ENCODE data around the gene GNG13. TPM values are rescaled to one million over a fixed set of nuclear protein-coding genes. Genes with fewer than 3 reads are reported as not detected.

Gene GNG13
- total and polyA plus RNA-seq, 2 experiments from 2014 or later = 0.29 TPM; not detected in 1

DNA sequence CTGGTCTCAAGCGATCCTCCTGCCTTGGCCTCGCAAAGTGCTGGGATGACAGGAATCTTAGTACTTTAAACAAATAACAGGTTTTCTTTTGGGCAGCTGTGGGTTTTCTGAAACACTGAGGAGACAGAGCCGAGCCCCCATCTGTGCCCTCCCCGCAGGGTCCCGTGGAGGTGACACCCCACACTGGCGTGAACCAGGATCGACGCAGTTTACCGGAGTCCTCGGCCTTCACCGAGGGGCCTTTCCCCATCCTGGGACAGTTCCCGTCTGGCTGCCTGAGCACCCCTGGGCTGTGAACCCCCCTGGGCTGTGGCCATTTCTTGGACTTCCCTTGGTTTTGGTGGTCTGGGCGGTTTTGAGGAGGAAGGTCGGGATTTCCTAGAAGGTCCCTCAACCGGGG is 15.3 kb upstream of the GNG13 start (continued):
- TF ChIP-seq, protein P1, sequence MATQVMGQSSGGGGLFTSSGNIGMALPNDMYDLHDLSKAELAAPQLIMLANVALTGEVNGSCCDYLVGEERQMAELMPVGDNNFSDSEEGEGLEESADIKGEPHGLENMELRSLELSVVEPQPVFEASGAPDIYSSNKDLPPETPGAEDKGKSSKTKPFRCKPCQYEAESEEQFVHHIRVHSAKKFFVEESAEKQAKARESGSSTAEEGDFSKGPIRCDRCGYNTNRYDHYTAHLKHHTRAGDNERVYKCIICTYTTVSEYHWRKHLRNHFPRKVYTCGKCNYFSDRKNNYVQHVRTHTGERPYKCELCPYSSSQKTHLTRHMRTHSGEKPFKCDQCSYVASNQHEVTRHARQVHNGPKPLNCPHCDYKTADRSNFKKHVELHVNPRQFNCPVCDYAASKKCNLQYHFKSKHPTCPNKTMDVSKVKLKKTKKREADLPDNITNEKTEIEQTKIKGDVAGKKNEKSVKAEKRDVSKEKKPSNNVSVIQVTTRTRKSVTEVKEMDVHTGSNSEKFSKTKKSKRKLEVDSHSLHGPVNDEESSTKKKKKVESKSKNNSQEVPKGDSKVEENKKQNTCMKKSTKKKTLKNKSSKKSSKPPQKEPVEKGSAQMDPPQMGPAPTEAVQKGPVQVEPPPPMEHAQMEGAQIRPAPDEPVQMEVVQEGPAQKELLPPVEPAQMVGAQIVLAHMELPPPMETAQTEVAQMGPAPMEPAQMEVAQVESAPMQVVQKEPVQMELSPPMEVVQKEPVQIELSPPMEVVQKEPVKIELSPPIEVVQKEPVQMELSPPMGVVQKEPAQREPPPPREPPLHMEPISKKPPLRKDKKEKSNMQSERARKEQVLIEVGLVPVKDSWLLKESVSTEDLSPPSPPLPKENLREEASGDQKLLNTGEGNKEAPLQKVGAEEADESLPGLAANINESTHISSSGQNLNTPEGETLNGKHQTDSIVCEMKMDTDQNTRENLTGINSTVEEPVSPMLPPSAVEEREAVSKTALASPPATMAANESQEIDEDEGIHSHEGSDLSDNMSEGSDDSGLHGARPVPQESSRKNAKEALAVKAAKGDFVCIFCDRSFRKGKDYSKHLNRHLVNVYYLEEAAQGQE (IDR thresholded peaks at IDR 0.05; ENCODE audit: unreplicated experiment) = no peak

DNA sequence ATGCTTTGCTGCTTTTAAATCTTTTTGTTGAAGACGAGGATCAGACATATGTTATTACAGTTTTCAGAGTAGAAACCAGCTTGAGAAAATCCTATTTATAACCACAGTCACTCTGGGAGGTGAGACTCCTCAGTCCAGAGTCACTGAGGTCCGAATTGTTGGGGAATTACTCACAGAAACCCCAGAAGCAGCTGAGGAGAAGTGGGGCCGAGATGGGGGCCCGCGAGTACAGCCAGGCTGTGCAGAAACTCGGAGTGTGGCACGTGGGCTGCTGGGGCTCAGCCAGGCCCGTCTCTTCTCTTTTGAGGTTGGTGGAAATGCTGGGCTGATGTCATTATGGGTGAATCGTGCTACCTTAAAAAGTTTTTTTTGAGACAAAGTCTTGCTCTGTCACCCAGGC is 14.4 kb upstream of the GNG13 start:
- no peak overlapping the region for H3K4me2 ChIP-seq
- Mint-ChIP-seq H3K27me3 (ENCODE audit: insufficient read depth, low read depth, poor library complexity) (peaks cover 12% of the 10 kb centered on the region), H3K36me3 (ENCODE audit: low read depth) (no peaks in the 10 kb centered on the region), H3K9me3 (no peaks in the 10 kb centered on the region), H3K27ac (no peak overlapping the region), H3K4me1 (peaks cover 2% of the 10 kb centered on the region), H3K4me3 (no peak overlapping the region; the same call in 2 of the 3 replicates)
- ATAC-seq (no peak), DNase-seq (ENCODE audit: low spot score) (no peak)
- H3F3A ChIP-seq (replicated peaks; ENCODE audit: low read depth) = peaks cover 8% of the 10 kb centered on the region; the same call in 1 of the 2 replicates
- H3K9me2 ChIP-seq (ENCODE audit: insufficient read depth) = no peaks in the 10 kb centered on the region
- no peaks in the 10 kb centered on the region for H3K36me3 ChIP-seq (ENCODE audit: insufficient read depth)
- no peaks in the 10 kb centered on the region; the same call in 1 of the 2 replicates for H3K27me3 ChIP-seq (ENCODE audit: insufficient read depth)
- H3K4me3 ChIP-seq = no peak overlapping the region
- no peaks in the 10 kb centered on the region for H3K79me2 ChIP-seq (replicated peaks; ENCODE audit: insufficient read depth)
- H4K20me1 ChIP-seq (replicated peaks; ENCODE audit: insufficient read depth) = peaks cover 3% of the 10 kb centered on the region; the same call in 1 of the 2 replicates
- no peaks in the 10 kb centered on the region for H3K4me1 ChIP-seq (ENCODE audit: insufficient read depth)
- no peak overlapping the region for H2AFZ ChIP-seq
- no peak for TF ChIP-seq EZH2phosphoT487 (IDR thresholded peaks at IDR 0.05; ENCODE audit: unreplicated experiment)
- TF ChIP-seq EZH2 (IDR thresholded peaks at IDR 0.05; ENCODE audit: low read depth, unreplicated experiment) = no peak
- TF ChIP-seq, protein P2, sequence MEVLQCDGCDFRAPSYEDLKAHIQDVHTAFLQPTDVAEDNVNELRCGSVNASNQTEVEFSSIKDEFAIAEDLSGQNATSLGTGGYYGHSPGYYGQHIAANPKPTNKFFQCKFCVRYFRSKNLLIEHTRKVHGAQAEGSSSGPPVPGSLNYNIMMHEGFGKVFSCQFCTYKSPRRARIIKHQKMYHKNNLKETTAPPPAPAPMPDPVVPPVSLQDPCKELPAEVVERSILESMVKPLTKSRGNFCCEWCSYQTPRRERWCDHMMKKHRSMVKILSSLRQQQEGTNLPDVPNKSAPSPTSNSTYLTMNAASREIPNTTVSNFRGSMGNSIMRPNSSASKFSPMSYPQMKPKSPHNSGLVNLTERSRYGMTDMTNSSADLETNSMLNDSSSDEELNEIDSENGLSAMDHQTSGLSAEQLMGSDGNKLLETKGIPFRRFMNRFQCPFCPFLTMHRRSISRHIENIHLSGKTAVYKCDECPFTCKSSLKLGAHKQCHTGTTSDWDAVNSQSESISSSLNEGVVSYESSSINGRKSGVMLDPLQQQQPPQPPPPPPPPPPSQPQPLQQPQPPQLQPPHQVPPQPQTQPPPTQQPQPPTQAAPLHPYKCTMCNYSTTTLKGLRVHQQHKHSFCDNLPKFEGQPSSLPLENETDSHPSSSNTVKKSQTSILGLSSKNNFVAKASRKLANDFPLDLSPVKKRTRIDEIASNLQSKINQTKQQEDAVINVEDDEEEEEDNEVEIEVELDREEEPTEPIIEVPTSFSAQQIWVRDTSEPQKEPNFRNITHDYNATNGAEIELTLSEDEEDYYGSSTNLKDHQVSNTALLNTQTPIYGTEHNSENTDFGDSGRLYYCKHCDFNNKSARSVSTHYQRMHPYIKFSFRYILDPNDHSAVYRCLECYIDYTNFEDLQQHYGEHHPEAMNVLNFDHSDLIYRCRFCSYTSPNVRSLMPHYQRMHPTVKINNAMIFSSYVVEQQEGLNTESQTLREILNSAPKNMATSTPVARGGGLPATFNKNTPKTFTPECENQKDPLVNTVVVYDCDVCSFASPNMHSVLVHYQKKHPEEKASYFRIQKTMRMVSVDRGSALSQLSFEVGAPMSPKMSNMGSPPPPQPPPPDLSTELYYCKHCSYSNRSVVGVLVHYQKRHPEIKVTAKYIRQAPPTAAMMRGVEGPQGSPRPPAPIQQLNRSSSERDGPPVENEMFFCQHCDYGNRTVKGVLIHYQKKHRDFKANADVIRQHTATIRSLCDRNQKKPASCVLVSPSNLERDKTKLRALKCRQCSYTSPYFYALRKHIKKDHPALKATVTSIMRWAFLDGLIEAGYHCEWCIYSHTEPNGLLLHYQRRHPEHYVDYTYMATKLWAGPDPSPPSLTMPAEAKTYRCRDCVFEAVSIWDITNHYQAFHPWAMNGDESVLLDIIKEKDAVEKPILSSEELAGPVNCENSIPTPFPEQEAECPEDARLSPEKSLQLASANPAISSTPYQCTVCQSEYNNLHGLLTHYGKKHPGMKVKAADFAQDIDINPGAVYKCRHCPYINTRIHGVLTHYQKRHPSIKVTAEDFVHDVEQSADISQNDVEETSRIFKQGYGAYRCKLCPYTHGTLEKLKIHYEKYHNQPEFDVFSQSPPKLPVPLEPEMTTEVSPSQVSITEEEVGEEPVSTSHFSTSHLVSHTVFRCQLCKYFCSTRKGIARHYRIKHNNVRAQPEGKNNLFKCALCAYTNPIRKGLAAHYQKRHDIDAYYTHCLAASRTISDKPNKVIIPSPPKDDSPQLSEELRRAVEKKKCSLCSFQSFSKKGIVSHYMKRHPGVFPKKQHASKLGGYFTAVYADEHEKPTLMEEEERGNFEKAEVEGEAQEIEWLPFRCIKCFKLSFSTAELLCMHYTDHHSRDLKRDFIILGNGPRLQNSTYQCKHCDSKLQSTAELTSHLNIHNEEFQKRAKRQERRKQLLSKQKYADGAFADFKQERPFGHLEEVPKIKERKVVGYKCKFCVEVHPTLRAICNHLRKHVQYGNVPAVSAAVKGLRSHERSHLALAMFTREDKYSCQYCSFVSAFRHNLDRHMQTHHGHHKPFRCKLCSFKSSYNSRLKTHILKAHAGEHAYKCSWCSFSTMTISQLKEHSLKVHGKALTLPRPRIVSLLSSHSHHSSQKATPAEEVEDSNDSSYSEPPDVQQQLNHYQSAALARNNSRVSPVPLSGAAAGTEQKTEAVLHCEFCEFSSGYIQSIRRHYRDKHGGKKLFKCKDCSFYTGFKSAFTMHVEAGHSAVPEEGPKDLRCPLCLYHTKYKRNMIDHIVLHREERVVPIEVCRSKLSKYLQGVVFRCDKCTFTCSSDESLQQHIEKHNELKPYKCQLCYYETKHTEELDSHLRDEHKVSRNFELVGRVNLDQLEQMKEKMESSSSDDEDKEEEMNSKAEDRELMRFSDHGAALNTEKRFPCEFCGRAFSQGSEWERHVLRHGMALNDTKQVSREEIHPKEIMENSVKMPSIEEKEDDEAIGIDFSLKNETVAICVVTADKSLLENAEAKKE (CRISPR knock-in tag; IDR thresholded peaks at IDR 0.05) = no peak
- TF ChIP-seq POLR2AphosphoS5 (IDR thresholded peaks at IDR 0.05; ENCODE audit: low read depth) = no peak
- no peak for TF ChIP-seq ZNF114 (CRISPR knock-in tag; IDR thresholded peaks at IDR 0.05)
- TF ChIP-seq CREB1 (CRISPR knock-in tag; IDR thresholded peaks at IDR 0.05; ENCODE audit: low read depth) = no peak
- no peak for TF ChIP-seq ZNF331 (CRISPR knock-in tag; IDR thresholded peaks at IDR 0.05; ENCODE audit: low read depth)
- TF ChIP-seq NANOG (IDR thresholded peaks at IDR 0.05; ENCODE audit: borderline replicate concordance) = no peak
- TF ChIP-seq, protein P3, sequence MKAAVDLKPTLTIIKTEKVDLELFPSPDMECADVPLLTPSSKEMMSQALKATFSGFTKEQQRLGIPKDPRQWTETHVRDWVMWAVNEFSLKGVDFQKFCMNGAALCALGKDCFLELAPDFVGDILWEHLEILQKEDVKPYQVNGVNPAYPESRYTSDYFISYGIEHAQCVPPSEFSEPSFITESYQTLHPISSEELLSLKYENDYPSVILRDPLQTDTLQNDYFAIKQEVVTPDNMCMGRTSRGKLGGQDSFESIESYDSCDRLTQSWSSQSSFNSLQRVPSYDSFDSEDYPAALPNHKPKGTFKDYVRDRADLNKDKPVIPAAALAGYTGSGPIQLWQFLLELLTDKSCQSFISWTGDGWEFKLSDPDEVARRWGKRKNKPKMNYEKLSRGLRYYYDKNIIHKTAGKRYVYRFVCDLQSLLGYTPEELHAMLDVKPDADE (IDR thresholded peaks at IDR 0.05) = no peak
- no peak overlapping the region for H3K27ac ChIP-seq (ENCODE audit: low read depth)
